A673 (cell line): Measurements from ENCODE around the gene OR4D10.

Experiments
- EZH2 ChIP-seq: fragments of 200-600 bp; sonication (generic); IDR thresholded peaks from 2 replicates; pipeline ENCODE4 v1.6.1; 2017; ENCODE audit warnings: borderline replicate concordance, low read depth, mild to moderate bottlenecking, mixed read lengths, antibody characterized with exemption, low read length; ENCODE audit not compliant: poor library complexity, severe bottlenecking
- TF ChIP-seq, protein P1 (sequence below): fragments of 300-800, 200-600 bp; sonication (generic); conservative IDR thresholded peaks from 2 replicates; pipeline ENCODE4 v1.5.1; 2017; ENCODE audit warnings: low read depth, mild to moderate bottlenecking, antibody characterized with exemption, low read length, moderate library complexity, mixed read lengths

GRCh38 chr11:59510941-59511589 is 38.0 kb downstream of the OR4D10 start, which contains the start of gene OR4D9:
- TF ChIP-seq, protein P1, sequence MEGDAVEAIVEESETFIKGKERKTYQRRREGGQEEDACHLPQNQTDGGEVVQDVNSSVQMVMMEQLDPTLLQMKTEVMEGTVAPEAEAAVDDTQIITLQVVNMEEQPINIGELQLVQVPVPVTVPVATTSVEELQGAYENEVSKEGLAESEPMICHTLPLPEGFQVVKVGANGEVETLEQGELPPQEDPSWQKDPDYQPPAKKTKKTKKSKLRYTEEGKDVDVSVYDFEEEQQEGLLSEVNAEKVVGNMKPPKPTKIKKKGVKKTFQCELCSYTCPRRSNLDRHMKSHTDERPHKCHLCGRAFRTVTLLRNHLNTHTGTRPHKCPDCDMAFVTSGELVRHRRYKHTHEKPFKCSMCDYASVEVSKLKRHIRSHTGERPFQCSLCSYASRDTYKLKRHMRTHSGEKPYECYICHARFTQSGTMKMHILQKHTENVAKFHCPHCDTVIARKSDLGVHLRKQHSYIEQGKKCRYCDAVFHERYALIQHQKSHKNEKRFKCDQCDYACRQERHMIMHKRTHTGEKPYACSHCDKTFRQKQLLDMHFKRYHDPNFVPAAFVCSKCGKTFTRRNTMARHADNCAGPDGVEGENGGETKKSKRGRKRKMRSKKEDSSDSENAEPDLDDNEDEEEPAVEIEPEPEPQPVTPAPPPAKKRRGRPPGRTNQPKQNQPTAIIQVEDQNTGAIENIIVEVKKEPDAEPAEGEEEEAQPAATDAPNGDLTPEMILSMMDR = no peak
- TF ChIP-seq EZH2 = no peak
